HG03354 (cell line): ENCODE results near the gene TDRD12.
"Not testable (repeated sequence)": the region's sequence is repeated elsewhere in the genome, so short reads cannot be mapped to it uniquely, and the experiment has no call there.

ENCODE experiments used
- ATAC-seq: cut with Tn5 transposase; IDR thresholded peaks from one replicate; pipeline ENCODE4 v1.9.1; 2021; ENCODE audit warnings: mild to moderate bottlenecking; ENCODE audit not compliant: unreplicated experiment, poor library complexity, severe bottlenecking

Gene TDRD12

DNA sequence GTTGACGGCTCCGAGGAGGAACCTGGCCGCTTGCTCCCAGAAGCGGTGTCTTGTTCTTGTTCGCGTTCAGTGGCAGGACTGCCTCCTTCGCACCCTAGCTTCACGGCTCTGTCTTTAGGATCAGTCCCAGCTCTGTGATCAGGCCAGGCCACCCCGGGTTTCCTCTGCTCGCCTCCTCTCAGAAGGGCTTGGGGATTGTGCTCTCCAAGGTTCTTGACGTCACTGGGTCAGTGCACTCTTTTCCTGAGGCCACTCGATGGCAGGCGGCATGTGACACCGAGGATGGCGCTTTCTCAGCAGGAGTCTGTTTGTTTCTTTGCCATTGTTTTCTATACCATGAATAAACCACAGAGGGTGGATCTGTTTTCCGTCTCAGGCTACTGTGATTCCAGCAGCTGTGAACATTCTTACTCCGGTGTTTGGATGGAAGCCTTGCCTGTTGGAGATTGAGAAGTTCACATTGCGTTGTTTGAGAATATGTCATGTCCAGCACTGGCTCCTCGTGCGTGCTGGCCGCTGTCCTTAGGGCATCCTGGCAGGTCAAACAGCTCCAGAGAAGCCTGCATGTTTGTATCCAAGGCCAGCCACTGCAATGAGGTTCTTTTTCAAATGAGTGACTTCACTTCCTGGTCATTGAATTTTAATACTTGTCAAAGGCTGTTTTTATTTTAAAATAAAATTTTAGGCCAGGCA lies 105.5 kb downstream of the TDRD12 start:
- ATAC-seq: no peak

DNA sequence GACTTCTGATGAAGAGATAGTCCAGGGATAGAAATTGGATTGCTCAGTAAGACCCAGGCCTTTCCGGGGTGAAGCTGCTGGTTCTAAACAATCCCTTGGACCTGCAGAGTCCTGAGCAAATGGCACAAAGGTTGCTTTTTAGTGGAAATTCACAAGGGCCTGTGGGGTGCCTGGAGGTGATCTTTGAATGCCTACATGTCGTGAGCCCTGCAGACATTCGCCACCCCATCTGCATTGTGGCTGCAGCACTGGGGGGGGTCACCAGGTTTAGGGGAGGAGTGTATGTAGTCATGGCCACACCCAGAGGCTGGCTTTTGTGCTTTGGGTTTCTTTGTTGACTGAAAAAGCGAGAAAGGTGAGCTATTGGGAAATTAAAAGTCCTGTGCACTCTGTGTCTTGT lies 108.6 kb downstream of the TDRD12 start:
- no peak for ATAC-seq

DNA sequence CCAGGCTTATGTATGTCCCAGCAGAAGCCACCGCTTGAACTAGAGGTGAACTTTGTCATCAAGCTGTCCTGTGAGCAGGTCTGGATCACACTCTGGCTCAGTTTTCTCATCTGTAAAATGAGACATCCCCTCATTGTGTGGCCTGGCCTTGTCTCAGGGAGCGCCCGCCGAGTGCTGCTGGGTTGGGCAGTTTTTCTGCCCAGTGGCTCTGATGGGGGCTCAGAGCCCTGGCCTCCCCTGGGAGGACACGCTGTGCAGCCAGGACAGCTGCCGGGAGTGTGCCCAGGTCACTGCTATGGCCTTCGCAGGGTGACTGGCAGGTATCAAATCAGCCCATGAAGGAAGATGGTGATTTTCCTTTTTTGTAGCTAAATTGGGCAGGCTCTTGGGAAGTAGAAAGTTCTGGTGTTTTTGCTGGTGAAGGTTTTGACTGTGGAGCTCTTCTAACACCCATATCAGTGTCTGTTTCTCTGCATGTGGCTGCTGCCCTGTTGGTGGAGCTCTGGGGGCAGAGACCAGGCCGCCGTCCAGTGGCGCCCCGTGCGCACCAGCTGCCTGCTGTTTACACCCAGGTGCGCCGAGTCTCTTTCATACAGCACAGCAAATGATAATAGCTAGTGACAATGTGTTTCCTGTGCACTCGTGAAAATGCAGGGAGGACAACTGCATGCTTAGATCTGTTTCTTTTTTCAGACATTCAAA lies 109.2 kb downstream of the TDRD12 start:
- no peak for ATAC-seq

DNA sequence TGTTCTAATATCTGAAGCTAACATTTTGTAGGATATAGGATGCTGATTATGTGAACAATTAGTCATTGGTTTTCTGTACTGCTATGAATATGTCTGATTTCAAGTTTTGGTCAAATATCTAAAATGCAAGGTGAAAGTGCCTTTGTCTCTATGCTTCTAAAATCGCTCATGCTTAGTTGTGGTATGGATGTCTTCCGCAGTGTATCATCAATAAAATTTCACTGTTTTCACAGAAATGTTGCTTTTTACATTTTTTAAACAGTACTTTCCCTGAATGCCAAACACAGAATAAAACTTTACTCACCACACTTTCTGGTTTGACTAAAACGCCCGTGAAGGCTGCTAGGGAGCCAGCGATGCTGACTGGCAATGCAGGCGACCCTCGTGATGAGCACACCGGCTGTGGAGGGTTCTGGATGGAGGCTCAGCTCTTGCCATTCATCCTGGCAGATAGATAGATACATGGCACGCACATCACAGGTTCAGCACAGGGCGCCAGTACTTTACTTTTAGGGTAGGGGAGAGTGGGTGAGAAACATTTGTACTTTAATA lies 109.9 kb downstream of the TDRD12 start:
- ATAC-seq: no peak

DNA sequence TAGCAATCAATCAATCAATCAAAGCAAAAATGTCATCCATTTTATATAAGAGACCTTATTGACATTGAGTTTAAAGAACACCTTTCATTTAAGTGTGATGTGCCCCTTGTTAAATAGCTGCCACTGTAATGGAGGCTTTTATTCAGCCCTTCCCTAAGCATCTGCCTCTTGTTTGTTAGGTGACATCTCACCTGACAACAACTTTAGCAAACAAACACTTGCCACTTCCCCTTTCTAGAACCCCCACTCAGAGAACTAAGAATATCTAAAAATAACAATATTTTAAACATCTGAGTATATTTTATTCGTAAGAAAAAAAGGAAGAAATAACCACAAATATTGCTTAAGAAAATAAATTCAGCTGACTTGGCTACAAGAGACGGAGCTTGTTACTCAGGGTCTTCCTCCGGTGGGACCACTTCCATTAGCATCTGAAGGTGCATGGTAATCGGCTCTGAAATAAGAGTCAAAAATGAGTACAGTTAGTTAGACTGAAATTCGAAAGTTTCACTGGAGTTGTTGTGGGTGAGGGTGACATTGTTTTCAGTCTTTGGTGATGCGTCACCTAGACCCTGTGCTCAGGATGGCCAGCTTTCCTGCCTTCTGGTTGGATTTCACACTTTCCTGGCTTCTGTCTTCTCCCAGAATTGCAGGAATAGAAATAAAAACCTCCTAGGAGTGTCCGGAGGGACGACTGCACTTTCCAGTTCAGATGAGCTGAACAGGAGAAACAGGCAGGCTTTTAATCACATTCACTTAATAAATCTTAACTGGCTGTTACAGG lies 110.9 kb downstream of the TDRD12 start:
- ATAC-seq: no peak

DNA sequence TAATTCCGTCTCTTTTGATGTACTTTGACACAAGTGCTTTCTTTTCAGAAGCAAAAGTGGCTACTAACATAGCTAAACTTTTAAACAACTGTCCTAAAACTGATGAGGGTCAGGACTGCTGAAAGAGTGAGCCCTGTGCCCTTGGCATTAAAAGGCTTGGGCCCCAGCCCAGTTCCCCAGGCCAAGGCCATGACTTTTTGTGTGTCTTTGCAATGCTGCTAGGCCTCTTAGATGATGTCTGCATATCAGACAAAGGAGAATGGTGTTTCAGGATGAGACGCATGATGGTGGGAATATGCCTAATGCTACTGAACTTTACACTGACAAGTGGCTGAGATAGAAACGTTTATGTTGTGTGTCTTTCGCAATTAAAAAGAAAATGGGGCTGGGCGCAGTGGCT lies 112.0 kb downstream of the TDRD12 start:
- ATAC-seq: no peak

DNA sequence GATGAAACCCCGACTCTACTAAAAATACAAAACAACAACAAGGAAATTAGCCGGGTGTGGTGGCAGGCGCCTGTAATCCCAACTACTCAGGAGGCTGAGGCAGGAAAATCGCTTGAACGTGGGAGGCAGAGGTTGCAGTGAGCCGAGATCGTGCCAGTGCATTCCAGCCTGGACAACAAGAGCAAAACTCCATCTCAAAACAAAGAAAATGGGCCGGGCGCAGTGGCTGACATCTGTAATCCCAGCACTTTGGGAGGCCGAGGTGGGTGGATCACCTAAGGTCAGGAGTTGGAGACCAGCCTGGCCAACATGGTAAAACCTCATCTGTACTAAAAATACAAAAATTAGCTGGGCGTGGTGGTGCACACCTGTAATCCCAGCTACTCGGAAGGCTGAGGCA lies 112.5 kb downstream of the TDRD12 start:
- ATAC-seq: not testable (repeated sequence)

DNA sequence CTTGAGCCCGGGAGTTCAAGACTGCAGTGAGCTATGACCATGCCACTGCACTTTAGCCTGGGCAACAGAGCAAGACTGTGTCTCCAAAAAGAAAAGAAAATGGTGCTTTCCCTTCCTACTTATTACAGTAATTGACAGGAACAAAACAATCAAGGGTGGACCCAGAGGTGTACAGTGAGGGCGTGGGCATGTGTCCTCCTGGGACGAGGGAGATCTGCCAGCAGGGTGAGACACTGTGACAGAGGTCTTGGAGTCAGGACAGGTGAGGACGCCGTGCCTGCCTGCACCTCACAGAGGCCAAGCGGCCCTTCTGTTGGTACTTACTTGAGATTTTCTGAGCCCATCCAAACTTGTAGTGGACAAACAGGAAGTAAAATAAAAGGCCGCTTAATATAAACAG lies 113.3 kb downstream of the TDRD12 start:
- ATAC-seq: not testable (repeated sequence)

DNA sequence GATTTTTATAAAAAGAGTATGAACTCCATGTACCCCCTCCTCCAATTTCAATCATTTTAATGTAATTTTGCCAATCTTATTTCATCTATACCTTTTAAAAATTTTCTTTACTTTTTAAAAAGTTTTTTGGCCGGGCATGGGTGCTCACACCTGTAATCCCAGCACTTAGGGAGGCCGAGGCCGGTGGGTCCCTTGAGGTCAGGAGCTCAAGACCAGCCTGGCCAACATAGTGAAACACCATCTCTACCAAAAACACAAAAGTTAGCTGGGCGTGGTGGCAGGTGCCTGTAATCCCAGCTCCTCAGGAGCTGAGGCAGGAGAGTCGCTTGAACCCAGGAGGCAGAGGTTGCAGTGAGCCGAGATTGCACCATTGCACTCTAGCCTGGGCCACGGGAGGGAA lies 113.8 kb downstream of the TDRD12 start:
- ATAC-seq: not testable (repeated sequence)

DNA sequence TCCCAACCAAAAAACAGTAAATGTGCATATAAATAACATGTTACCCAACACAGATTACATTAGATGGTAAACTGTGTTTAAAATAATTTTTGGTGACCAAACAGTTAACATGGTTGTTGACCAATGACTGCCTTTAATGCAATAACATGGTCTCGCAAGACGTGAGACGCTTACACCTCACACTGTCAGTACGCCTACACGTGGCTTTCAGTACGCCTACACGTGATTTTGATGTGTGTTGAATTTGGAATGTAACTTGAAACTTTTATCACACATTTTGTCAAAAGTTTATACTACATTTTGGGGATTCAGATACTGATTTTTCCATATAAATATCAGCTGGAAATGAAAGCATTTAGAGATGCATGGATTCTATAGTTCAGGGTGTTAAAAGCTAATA lies 118.0 kb downstream of the TDRD12 start:
- no peak for ATAC-seq

DNA sequence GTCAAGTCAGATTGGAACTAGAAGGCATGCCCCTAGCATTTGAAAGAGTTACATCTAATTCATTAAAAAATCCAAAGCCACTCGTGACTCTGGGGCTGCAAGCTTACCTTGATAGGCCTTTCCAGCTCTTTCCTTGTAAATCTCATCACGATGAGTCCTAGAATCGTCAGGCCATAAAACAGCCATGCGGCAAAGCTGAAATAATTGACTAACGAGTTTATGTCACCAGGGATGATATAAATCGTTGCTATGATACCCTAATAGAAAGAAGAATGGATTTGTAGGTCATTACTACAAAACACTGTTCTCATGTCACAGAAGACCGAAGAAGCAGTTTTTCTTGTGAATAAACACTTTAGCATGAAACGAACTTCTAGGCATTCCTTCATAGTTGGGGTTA lies 122.5 kb downstream of the TDRD12 start:
- no peak for ATAC-seq

DNA sequence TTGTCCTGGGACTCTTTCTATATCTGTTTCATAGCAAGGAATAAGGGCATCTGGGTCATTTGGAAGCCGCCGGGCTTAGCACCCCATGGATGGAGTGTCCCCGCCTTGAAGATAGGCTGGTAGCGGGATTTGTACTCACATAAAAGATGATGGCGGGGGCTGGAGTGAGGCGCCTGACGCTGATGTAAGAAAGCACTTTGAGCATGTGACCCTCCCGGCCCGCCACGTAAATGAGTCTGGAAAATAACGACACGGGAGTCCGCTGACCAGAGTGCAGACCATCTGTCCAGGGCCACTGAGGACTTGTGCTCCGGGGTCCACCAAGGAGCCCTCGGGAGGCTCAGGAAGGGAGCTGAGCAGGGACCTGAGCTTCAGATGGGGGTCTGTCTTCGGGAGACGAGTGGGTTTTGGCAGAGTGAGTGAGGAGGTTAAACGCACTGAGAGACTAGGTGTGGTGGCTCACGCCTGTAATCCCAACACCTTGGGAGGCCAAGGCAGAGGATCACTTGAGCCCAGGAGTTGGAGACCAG lies 124.2 kb downstream of the TDRD12 start:
- no peak for ATAC-seq

DNA sequence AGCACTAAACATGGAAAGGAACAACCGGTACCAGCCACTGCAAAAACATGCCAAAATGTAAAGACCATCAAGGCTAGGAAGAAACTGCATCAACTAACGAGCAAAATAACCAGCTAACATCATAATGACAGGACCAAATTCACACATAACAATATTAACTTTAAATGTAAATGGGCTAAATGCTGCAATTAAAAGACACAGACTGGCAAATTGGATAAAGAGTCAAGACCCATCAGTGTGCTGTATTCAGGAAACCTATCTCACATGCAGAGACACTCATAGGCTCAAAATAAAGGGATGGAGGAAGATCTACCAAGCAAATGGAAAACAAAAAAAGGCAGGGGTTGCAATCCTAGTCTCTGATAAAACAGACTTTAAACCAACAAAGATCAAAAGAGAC lies 128.5 kb downstream of the TDRD12 start:
- not testable (repeated sequence) for ATAC-seq

DNA sequence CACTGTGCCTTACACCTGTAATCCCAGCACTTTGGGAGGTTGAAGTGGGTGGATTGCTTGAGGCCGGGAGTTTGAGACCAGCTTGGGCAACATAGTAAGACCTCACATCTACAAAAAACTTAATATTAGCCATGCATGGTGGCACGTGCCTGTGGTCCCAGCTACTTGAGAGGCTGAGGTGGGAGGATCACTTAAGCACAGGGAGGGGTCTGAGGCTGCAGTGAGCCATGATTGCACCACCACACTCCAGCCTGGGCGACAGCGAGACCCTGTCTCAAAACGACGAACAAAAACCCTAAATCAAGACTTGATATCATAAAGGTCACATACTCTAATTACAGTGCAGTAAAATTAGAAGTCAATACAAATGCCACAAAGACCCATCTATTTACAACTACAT lies 132.6 kb downstream of the TDRD12 start:
- no peak for ATAC-seq

DNA sequence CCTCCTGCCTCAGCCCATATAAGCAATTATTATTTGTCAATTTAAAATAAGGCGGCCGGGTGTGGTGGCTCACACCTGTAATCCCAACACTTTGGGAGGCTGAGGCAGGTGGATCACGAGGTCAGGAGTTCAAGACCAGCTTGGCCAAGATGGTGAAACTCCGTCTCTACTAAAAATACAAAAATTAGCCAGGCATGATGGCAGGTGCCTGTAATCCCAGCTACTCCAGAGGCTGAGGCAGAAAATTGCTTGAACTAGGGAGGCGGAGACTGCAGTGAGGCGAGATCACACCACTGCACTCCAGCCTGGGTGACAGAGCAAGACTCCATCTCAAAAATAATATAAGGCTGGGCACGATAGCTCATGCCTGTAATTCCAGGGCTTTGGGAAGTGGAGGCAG lies 137.3 kb downstream of the TDRD12 start:
- not testable (repeated sequence) for ATAC-seq

DNA sequence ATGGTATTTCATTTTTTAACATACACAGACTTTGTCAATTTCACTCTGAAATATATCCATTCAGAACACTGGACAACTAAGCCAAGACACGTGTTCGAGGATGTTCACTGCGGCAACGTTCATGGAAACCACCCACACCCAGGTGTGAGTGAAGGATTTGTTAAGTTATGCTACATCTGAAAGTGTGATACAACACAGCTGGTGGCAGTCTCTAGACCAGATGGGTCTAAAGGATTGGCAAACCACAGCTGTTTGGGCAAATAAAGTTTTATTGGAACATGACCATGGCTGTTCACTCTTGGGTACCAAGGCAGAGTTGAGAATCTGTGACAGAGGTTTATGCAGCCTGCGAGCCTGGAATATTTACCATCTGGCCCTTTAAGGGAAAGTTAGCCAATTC lies 138.0 kb downstream of the TDRD12 start:
- no peak for ATAC-seq

DNA sequence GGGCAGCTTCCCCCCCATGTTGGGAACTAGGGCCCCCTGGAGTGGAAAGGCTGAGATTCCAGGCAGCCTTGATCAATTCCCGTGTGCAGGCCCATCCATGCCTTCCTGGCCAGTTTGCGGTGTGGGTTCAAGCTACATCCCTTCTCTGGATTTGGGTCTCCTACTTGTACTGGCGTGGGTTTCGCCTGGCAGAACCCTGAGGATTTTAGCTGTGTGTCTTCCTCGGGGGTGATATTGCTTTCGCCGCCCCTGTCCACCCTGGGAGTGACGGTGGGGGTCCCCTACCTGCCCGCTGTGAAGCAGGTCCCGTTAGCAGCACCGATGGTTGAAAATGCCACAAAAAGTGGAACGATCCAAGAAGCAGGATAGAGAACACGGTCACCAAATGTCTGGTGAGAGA lies 138.6 kb downstream of the TDRD12 start:
- no peak for ATAC-seq

DNA sequence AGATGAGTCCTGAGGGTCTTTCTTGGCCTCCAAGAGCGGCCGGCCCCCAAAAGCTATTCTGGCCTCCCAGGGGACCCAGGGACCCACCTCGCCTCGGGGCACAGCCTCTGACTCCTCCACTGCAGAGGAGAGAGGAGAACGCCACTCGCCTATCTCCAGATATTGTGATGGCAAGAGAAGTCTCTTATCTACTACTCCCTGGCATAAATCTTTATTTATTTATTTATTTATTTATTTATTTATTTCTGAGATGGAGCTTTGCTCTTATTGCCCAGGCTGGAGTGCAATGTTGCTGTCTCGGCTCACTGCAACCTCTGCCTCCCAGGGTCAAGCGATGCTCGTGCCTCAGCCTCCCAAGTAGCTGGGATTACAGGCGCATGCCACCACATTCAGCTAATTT lies 139.0 kb downstream of the TDRD12 start:
- ATAC-seq: no peak

DNA sequence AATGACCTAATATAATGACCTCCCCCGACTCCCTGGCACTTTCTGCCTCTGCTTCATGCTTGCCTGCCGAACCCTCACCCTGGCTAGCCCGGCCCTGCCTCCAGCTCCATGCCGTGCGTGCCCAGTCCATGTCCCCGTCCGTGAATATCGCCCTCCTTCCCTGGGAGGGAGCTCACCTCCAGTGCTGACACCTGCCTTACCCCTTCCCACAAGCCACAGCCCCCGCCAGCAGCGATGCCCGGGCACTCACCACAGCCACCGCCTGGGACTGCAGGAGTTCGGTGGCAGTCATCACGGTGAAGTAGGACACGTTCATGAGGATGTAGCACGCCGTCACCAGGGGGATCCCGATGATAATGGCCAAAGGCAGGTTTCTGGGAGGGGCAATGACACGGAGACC lies 140.0 kb downstream of the TDRD12 start:
- no peak for ATAC-seq

DNA sequence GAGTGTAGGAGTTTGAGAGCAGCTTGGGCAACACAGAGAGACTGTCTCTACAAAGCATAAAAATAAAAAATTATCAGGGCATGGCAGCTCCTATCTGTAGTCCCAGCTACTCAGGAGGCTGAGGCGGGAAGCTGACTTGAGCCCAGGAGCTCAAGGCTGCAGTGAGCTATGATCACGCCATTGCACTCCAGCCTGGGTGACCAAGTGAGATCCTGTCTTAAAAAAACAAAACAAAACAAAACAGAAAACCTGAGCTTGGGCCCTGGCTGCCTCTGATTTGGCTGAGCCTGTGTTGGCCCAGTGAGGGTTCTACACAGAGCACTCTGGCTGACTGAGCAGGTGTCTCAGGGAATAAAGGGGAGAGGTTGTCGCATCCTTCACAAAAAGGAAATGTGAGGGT lies 142.0 kb downstream of the TDRD12 start:
- no peak for ATAC-seq
